Osteoblast (primary cell): ENCODE measurements around the gene GJB2. TPM values are rescaled to one million over a fixed set of nuclear protein-coding genes. Genes with fewer than 3 reads are reported as not detected.

ENCODE experiments used
- DNase-seq: peaks from one replicate; pipeline ENCODE4 v3.0.0; 2011; ENCODE audit warnings: low spot score, mixed read lengths; ENCODE audit not compliant: insufficient read length; ENCODE audit errors: missing footprints
- H2AFZ ChIP-seq: 2 replicates; pipeline ENCODE4 v1.6.0; 2011; ENCODE audit warnings: mild to moderate bottlenecking, low read length
- H3K27ac ChIP-seq: 2 replicates; pipeline ENCODE4 v1.5.1; 2011; ENCODE audit warnings: mild to moderate bottlenecking, low read depth, low read length, moderate library complexity
- H3K27me3 ChIP-seq: 2 replicates; pipeline ENCODE4 v1.6.0; 2012; ENCODE audit warnings: mild to moderate bottlenecking, control low read depth, inconsistent platforms, low read length, moderate library complexity; ENCODE audit not compliant: insufficient read depth
- H3K36me3 ChIP-seq: 2 replicates; pipeline ENCODE4 v1.5.1; 2011; ENCODE audit warnings: mild to moderate bottlenecking, low read length, control low read depth, moderate library complexity; ENCODE audit not compliant: insufficient read depth
- H3K4me1 ChIP-seq: 2 replicates; pipeline ENCODE4 v1.5.1; 2011; ENCODE audit warnings: mild to moderate bottlenecking, low read length, control low read depth, moderate library complexity; ENCODE audit not compliant: insufficient read depth
- H3K4me2 ChIP-seq: 2 replicates; pipeline ENCODE4 v1.6.0; 2011; ENCODE audit warnings: mild to moderate bottlenecking, low read length; ENCODE audit not compliant: insufficient read depth
- H3K4me3 ChIP-seq: fragments of 200-600 bp; sonication (generic); 3 replicates; pipeline ENCODE4 v1.5.1; 2012; ENCODE audit warnings: mild to moderate bottlenecking, low read length, inconsistent platforms; ENCODE audit not compliant: insufficient read depth
- H3K79me2 ChIP-seq: 2 replicates; pipeline ENCODE4 v1.6.0; 2012; ENCODE audit warnings: mild to moderate bottlenecking, low read length, control low read depth, inconsistent platforms; ENCODE audit not compliant: insufficient read depth
- H3K9me3 ChIP-seq: 2 replicates; pipeline ENCODE4 v1.5.1; 2011; ENCODE audit warnings: low read depth, low read length, control low read depth
- H4K20me1 ChIP-seq: 2 replicates; pipeline ENCODE4 v1.6.0; 2012; ENCODE audit warnings: mild to moderate bottlenecking, low read length, control low read depth; ENCODE audit not compliant: insufficient read depth
- total RNA-seq: library from RNA; depleted of rRNA; stranded (reverse); fragments of >200 nt; gene quantifications from 2 replicates; pipeline ENCODE4 v1.2.3, GENCODE V29; 2012
- TF ChIP-seq, protein P1 (sequence below): IDR thresholded peaks from 2 replicates; pipeline ENCODE4 v1.5.1; 2011; ENCODE audit warnings: mild to moderate bottlenecking, low read depth, low read length, moderate library complexity; ENCODE audit errors: extremely low read depth

Gene GJB2
- total RNA-seq, 1 donor, result under 0.01 TPM

DNA sequence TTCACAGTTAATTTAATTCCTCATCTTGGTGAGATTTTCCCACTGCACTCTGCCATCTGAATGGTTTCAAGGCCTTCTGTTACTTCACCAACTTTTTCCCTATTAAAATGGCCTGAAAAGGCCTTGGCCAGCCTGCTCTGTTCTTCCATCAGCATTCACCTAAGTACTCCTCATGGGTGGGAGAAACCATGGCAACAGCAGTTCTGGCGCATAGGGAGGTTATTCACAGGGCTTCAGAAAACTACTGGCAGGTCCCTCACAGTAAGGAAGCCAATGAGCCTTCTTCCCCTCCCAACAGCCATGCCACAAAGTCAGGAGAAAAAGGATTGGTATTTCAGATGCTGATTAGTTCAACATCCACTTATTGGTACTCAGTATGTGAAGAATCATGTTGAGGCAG lies 17.2 kb upstream of the GJB2 start:
- no peak overlapping the region for H3K27ac ChIP-seq
- no peak overlapping the region for H3K4me3 ChIP-seq
- no peaks in the 10 kb centered on the region for H3K4me1 ChIP-seq
- H3K4me2 ChIP-seq, result no peak overlapping the region
- TF ChIP-seq, protein P1, sequence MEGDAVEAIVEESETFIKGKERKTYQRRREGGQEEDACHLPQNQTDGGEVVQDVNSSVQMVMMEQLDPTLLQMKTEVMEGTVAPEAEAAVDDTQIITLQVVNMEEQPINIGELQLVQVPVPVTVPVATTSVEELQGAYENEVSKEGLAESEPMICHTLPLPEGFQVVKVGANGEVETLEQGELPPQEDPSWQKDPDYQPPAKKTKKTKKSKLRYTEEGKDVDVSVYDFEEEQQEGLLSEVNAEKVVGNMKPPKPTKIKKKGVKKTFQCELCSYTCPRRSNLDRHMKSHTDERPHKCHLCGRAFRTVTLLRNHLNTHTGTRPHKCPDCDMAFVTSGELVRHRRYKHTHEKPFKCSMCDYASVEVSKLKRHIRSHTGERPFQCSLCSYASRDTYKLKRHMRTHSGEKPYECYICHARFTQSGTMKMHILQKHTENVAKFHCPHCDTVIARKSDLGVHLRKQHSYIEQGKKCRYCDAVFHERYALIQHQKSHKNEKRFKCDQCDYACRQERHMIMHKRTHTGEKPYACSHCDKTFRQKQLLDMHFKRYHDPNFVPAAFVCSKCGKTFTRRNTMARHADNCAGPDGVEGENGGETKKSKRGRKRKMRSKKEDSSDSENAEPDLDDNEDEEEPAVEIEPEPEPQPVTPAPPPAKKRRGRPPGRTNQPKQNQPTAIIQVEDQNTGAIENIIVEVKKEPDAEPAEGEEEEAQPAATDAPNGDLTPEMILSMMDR, result no peak
- no peaks in the 10 kb centered on the region for H3K9me3 ChIP-seq
- no peaks in the 10 kb centered on the region for H4K20me1 ChIP-seq
- H3K36me3 ChIP-seq, result no peaks in the 10 kb centered on the region
- H2AFZ ChIP-seq, result no peak overlapping the region
- peaks cover 24% of the 10 kb centered on the region for H3K27me3 ChIP-seq
- no peaks in the 10 kb centered on the region for H3K79me2 ChIP-seq
- DNase-seq, result no peak

DNA sequence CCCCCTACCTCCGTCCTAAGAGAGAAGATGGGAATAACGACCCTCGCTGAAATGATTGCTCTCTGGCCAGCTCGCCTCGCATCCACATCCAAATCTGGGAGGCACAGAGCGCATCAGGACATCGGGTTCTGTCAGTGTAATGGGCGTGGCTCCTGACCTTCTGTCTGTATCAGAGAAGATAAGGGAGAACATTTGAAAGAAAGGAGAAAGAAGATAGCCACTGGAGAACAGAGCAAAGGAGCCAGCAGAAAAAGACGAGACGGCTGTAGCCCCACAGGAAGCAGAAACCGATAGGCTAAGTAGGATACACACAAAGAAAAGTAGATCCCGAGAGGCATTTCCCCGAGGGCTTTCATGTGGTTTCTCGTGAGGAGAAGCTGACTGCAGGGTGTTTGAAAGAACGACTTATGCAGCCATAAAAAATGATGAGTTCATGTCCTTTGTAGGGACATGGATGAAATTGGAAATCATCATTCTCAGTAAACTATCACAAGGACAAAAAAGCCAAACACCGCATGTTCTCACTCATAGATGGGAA lies 14.0 kb upstream of the GJB2 start:
- Histone ChIP-seq H3K4me1 (no peaks in the 10 kb centered on the region), H3K4me3 (no peak overlapping the region), H3K27me3 (peaks cover 29% of the 10 kb centered on the region), H3K27ac (no peak overlapping the region), H3K9me3 (no peaks in the 10 kb centered on the region), H2AFZ (no peak overlapping the region), H3K79me2 (no peaks in the 10 kb centered on the region), H3K36me3 (no peaks in the 10 kb centered on the region), H4K20me1 (no peaks in the 10 kb centered on the region), H3K4me2 (no peak overlapping the region)
- TF ChIP-seq, protein P1, result no peak
- DNase-seq, result no peak

DNA sequence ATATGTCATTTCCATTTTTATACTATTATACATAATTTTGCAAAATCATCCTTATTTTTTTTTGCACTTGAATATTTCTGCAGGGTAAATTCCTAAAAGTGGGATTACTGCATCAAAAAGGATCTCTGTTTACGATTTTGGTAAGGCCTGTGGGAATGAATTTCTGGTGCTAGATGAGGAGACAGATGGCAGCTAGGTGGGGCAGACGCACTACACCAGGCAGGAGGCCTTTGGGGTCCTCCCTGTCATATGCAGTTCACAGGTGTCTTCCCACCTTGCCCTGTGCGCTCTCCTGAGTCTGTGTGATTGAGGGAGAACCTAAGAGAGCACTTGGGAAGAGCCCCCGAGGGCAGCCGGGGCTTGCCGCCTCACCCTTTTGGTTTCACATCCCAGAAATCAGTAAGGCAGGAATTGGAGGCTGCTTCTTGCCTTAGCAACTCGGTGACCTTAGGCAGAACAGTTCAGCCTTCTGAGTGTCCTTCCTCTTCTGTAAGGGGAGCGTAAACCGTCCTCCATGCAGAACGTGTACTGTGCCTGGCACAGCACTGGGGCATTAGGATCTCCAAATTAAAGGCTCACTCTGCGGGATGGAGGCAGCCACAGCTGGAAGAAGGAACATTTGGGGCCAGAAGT lies 13.4 kb upstream of the GJB2 start:
- TF ChIP-seq, protein P1, result no peak
- H3K4me1 ChIP-seq, result no peaks in the 10 kb centered on the region
- H4K20me1 ChIP-seq, result no peaks in the 10 kb centered on the region
- H3K27ac ChIP-seq, result no peak overlapping the region
- no peak overlapping the region for H3K4me3 ChIP-seq
- H2AFZ ChIP-seq, result no peak overlapping the region
- DNase-seq, result peak; percentile 73
- H3K79me2 ChIP-seq, result no peaks in the 10 kb centered on the region
- no peak overlapping the region for H3K4me2 ChIP-seq
- no peaks in the 10 kb centered on the region for H3K9me3 ChIP-seq
- H3K36me3 ChIP-seq, result no peaks in the 10 kb centered on the region
- H3K27me3 ChIP-seq, result peaks cover 33% of the 10 kb centered on the region

DNA sequence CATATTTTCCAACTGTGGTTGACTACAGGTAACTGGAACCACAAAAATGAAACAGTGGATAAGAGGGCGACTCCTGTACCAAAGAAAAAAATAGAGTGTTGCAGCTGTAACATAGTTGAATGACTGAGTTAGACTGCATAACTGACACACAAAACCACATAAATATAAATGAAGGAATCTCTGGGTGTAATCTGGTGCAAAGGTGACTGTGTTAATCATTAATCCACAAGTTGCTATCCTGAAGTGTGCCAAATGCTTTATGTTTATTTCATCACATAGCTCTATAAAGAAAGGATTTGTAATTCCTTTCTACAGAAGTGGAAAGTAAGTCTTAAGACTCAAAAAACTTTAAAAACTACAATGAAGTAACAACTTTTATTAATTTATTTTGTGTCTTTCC lies 6.0 kb upstream of the GJB2 start:
- Histone ChIP-seq H3K4me1 (no peaks in the 10 kb centered on the region), H3K79me2 (no peaks in the 10 kb centered on the region), H3K9me3 (no peaks in the 10 kb centered on the region), H3K27ac (no peak overlapping the region), H4K20me1 (no peaks in the 10 kb centered on the region), H3K4me2 (no peak overlapping the region), H2AFZ (no peak overlapping the region), H3K4me3 (no peak overlapping the region), H3K27me3 (peaks cover 77% of the 10 kb centered on the region), H3K36me3 (no peaks in the 10 kb centered on the region)
- TF ChIP-seq, protein P1, result no peak
- no peak for DNase-seq
